ENCODE data around the gene LCN12.

DNA sequence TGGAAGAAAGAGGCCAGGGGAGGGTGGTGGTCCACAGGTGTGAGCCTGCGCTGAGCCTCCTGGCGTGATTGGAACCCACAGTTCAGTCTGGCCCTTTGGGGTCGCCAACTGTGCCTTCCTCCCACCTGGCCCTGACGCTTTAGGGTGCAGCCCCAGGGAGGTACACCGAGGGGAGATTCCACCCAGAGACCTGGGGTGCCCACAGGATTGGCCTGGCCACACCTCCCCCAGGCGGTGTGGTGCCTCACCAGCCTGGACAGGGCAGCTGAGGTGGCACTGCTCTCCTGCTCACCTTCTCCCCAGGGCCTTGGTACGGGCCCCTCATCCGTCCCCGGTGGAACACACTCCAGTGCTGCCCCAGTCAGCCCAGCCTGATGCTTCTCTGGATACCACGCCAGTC is 45.3 kb downstream of the LCN12 start:
- no peak for TF ChIP-seq POLR2A (IDR thresholded peaks at IDR 0.05; ENCODE audit: extremely low read depth, insufficient read length)
- TF ChIP-seq, protein P1, sequence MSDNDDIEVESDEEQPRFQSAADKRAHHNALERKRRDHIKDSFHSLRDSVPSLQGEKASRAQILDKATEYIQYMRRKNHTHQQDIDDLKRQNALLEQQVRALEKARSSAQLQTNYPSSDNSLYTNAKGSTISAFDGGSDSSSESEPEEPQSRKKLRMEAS (IDR thresholded peaks at IDR 0.05; ENCODE audit: low read depth, low read length): no peak
- TF ChIP-seq CTCF (IDR thresholded peaks at IDR 0.05; ENCODE audit: low read depth, low read length): no peak
- TF ChIP-seq MYC (IDR thresholded peaks at IDR 0.05; ENCODE audit: low read depth, low read length): no peak

All from NB4 (cell line).